ENCODE results near the gene HTRA1.

Gene HTRA1

GRCh38 chr10:122494173-122494820, 32.9 kb downstream of the HTRA1 start:
- no peak for DNase-seq (ENCODE audit: low read depth in 1 of 2, low spot score in 1 of 2)

DNA sequence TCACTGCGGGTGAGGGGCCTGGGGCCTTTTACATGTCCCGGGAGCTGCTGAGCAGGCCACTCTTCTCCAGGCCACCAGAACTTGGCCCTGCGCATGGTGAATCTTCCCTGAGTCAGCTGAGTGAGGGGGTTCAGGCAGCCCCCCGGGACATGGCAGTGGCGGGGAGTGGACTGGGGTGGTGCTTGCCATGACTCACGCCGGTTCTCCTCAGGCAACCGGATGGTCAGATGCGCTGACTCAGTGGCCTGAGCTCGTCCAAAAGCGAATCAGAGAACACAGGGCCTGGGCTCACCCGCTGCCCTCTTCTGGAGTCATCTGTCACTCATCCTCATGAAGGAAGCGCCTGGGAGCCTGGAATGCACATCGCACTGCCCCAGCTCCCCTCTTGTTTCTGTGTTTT, 33.5 kb downstream of the HTRA1 start:
- DNase-seq (ENCODE audit: low read depth in 1 of 2, low spot score in 1 of 2) = no peak

DNA sequence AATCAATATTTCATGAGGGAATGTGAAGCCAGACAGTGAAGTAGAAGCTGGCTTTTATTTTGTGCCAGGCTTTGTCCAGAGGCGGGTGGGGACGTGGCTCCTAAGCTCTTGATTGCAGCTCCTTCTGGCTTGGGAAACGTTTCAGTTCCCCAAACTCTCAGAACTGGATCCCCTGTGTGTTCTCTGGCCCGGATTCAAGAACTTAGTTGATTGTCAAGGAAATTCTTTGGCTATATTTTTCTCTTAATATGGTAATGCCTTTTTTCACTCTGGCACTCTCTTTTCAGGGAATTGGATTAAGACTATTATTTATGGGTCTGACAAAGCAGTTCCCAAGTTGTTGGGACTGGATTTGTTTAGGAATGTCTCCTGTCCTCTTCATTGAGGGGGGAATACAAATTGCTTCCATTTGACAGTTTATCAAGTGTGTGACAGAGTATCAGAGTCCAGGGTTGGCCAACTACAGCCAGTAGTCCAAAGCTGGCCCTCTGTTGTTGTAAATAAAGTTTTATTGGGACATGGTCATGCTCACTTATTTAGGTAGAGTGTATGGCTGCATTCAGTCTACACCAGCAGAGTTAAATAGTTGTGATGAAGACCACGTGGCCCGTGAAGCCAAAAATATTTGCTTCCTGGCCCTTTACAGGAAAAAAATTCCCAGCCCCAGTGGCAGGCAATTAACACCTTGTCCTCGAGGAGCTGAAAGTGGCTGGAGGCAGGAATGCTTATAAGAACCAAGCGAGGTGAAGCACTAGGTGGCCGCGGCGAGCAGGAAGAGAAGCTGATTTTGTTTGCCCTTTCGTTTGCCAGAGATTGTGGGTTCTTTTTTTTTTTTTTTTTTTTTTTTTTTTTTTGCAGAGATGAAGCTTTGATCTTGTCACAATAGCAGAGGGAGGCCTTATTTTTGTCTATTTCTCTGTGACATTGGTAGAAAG, 34.3 kb downstream of the HTRA1 start:
- DNase-seq (ENCODE audit: low read depth in 1 of 2, low spot score in 1 of 2) = no peak

DNA sequence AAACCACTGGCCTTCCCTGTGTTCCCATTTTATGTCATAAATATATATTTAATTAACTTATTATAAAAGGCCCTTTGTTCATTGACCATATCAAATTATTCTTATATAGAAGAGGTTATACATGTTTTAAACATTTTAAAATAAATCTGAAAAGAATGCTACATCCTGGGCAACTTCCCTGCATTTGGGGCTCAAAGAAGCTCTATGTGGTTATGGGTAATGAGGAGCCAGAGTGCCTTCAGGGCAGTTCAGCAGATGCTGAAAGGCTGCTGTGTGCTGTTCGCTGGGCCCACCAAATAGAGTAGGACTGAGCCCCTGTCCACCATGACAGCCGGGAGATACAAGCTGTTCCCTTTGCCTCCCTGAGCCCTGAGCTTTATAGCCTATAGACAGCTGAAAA, 35.9 kb downstream of the HTRA1 start:
- no peak for DNase-seq (ENCODE audit: low read depth in 1 of 2, low spot score in 1 of 2)

DNA sequence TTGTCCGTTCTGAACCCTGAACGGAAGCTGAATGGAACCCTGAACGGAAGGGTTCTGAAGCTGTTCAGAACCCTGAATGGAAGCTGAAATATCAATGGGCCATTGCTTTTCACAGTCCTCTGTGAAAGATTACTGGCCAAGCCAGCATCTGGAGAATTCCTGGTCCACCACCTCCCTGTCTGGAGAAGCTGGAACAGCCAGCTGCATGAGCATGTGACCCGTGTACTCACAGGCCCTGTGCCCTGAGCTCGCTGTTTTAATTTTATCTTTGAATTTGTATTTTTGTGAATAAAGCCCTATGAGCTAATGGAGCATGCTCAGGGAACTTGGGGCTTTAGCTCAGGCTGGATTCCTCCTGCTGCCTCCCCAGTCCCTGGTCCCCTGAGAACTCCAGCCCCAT, 37.2 kb downstream of the HTRA1 start:
- no peak for DNase-seq (ENCODE audit: low read depth in 1 of 2, low spot score in 1 of 2)

DNA sequence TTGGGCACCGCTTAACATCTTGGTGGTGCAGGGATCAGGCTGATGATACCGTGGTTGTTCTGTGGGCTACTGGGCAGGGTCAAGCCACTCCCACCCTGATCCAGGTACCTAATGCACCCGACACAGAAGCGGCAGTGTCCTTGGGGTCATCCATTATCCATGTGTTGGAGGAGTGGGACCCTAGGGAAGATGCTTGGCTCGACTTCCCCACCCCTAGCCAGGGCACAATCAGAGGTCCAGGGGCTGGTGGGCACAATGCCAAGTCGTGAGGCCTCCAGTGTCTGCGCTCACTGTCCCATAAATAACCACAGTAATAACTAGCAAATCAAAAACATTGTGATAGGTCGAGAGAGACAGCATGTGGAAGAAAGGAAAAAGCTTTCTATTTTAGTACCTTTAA, 37.7 kb downstream of the HTRA1 start:
- DNase-seq (ENCODE audit: low read depth in 1 of 2, low spot score in 1 of 2) = no peak

- DNase-seq (ENCODE audit: low read depth in 1 of 2, low spot score in 1 of 2) = no peak
These were observed 38.2 kb downstream of the HTRA1 start for GRCh38 chr10:122499491-122499941.

- no peak for DNase-seq (ENCODE audit: low read depth in 1 of 2, low spot score in 1 of 2)
These were observed 38.8 kb downstream of the HTRA1 start for GRCh38 chr10:122500194-122500593.

GRCh38 chr10:122500726-122501125, 39.4 kb downstream of the HTRA1 start:
- DNase-seq (ENCODE audit: low read depth in 1 of 2, low spot score in 1 of 2) = no peak

DNA sequence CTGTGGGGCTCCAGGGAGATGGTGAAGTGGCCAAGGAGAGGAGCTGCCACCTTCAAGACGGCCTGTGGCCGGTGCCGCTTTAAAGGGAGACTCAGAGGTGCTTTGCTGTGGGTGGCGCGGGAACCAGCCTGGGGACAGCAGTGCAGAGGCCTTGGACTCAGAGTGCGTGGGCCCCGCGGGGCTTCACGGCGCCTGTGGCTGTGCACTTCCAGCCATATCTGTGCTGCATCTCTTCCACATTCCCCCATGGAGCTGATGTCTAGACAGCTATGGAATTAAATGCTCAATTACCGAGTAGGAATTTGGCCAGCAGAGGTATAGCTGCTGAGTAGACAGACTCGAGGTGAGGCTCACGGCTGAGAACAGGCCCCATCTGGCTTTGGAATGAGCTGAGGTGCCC, 41.7 kb downstream of the HTRA1 start:
- DNase-seq (ENCODE audit: low read depth in 1 of 2, low spot score in 1 of 2) = no peak

DNA sequence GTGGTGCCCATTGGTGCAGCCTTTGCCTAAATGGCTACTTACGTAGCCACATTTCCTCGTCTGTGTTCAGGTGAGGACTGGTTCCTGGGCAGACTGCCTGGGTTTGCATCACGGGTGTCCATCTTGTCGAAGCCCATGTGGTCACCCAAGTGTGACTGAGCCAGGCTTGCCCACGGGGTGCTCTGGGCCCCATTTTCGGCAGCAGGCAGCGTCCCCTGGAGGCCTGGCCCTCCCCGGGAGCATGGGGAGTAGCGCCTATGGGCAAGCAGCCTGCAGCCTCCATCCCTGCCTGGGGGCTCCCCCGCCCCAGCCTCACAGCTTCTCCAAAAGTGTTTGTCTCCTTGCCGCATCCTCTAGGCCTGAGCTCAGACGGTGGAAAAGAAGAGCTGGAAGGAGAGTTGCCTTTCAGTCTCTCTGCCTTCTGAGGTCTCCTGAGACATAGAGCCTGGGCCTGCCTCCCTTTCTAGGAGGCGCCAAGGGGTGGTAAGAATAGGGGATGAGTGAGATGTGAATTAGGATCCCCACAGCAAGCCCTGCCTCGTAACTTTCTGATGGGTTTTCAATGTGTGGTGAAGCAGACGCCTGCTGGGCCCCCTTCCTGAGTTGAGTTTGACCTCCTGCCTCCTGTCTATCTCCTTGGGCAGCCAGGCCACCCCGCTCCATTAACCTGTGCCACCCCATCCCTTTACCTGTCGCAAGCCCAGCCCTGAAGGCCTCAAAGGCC, 42.7 kb downstream of the HTRA1 start:
- no peak for DNase-seq (ENCODE audit: low read depth in 1 of 2, low spot score in 1 of 2)

DNA sequence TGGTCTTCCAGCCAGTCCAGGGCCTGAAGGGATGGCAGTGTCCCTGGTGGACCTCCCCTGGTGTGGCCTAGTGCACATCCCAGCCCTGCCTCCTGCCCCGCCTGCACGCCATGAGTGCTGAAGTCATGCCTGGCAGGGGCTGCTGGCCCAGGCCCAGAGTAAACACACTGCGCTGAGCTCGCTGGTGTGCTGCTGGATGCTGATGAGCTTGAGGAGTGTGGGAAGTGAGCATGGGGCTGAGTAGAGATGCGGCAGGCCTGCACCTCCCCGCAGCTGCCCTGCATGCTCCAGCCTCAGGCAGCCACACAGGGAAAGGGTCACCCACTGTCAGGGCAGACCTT, 43.2 kb downstream of the HTRA1 start:
- DNase-seq (ENCODE audit: low read depth in 1 of 2, low spot score in 1 of 2) = no peak

DNA sequence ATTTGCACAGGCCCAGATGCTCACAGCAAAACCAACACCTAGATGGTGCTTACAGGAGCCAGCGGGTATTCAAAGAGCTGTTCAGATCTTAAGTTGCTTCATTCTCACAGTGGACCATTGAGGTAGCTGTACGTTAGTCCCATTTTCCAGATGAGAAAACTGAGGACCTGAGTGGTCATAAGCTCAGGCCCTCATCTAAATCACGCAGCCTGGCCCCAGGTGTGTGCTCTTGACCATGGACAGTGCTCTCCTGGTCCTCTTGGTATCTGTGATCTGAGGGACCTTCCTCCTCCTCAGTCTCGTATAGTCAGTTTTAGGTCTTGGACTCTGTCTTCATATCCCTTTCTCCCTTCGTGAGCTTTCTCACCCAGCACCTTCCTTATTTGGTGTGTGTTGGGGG, 43.7 kb downstream of the HTRA1 start:
- no peak for DNase-seq (ENCODE audit: low read depth in 1 of 2, low spot score in 1 of 2)

DNA sequence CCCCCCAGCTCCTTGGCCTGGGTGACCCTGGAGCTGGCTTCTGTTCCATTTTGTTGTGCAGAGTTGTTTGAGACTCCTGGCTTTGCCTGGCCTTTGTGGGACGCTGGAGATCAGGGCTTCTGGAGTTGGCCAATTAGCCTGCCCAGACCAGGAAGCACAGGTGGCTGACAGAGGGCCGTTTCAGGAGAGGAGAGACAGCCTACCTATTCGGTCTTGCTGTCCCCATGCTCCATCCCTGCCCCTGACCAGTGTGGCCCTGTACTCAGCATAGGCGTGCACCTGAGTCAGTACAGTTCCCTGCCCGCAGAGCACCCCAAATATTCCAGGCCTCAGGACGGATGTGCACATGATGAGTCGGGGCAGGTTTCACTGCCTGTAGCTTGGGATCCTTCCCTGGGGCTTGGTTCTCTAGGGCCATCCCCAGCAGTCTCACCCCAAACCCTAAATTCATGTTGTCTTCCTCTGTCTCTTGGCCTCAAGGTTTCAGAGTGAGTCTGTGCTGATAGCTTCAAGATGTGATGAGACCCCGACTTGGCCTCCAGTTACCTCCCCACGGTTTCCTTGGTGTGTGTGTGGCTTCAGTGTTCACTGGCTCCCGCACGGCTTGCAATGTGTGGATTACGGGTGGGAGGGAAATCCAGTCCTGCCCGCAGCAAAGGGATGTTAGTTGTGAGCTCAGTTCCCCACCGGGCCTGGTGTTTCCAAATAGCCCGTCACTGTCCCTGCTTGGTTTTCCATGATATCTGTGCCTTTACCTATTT, 44.7 kb downstream of the HTRA1 start:
- DNase-seq (ENCODE audit: low read depth in 1 of 2, low spot score in 1 of 2) = no peak

DNA sequence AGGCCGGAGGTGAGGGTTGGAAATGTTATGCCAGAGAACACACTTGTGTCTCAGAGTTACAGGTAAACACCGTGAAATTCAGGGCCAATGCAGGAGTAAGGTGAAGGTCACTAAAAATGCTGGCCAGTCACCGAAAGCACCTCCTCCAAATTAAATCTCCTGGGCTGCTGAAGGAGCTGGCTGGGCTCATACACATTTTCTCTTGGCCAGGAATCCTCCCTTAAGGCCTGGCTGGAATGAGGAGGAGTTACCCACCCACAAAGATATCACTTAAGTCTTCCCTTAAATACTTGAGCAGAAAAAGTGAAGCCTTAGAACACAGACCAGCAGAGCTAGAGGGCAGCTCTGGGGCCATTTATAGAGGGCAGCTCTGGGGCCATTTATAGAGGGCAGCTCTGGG, 46.3 kb downstream of the HTRA1 start:
- DNase-seq (ENCODE audit: low read depth in 1 of 2, low spot score in 1 of 2) = no peak

DNA sequence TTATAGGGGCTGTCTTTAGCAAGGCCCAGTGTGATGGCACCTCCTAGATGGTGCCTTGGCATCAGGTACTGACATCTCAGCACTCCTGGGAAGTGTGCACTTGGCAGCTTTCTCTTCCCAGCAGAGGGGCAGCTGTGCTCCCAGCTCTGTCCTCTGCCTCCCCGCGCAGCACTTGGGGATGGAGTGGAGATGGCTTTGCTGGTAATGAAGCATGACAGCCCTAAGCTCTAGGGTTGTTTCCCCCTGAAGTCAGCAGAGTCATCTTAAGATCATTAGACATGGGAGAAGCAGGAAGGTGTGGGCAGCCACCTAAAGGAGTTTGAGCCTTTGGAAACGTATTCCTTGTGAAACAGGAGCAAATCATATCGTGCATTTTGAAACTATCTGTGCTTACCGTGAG, 46.7 kb downstream of the HTRA1 start:
- DNase-seq (ENCODE audit: low read depth in 1 of 2, low spot score in 1 of 2) = no peak

- no peak for DNase-seq (ENCODE audit: low read depth in 1 of 2, low spot score in 1 of 2)
These were observed 48.0 kb downstream of the HTRA1 start for GRCh38 chr10:122509323-122509722.

- no peak for DNase-seq (ENCODE audit: low read depth in 1 of 2, low spot score in 1 of 2)
These were observed 49.0 kb downstream of the HTRA1 start for GRCh38 chr10:122510326-122510725.

GRCh38 chr10:122510736-122511135, 49.4 kb downstream of the HTRA1 start:
- DNase-seq (ENCODE audit: low read depth in 1 of 2, low spot score in 1 of 2) = no peak

DNA sequence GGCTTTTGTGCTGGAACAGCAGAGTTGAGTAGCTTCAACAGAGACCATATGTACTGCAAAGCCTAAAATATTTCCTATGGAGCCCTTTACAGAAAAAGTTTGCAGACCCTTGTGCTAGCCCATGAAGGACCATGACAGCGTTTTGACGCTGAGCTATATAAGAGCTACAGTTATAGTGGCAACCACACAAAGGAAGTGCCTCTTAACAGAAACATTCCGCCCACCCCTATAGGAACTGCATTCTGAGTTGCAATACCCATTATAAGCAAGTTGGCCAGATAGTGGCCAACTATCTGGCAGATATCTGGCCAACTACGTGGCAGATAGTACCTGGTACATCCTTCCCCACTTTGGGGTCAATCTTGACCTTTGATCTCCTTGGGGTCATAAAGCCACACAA, 51.7 kb downstream of the HTRA1 start:
- DNase-seq (ENCODE audit: low read depth in 1 of 2, low spot score in 1 of 2) = no peak

All from activated CD4-positive, alpha-beta T cell treated with anti-CD3 and anti-CD28 coated beads, Interleukin-2, amount 50 U/mL, for 24 hours (primary cell).